T-helper 22 cell (primary cell): ENCODE results near the gene SHISA5.
"Not testable (repeated sequence)": the region's sequence is repeated elsewhere in the genome, so short reads cannot be mapped to it uniquely, and the experiment has no call there.

Experiments used
- DNase-seq: peaks from one replicate; pipeline ENCODE4 v3.0.0-alpha.2; 2020; ENCODE audit warnings: low read depth

The SHISA5 gene

GRCh38 chr3:48519277-48519643, 15.3 kb upstream of the SHISA5 start:
- no peak for DNase-seq

DNA sequence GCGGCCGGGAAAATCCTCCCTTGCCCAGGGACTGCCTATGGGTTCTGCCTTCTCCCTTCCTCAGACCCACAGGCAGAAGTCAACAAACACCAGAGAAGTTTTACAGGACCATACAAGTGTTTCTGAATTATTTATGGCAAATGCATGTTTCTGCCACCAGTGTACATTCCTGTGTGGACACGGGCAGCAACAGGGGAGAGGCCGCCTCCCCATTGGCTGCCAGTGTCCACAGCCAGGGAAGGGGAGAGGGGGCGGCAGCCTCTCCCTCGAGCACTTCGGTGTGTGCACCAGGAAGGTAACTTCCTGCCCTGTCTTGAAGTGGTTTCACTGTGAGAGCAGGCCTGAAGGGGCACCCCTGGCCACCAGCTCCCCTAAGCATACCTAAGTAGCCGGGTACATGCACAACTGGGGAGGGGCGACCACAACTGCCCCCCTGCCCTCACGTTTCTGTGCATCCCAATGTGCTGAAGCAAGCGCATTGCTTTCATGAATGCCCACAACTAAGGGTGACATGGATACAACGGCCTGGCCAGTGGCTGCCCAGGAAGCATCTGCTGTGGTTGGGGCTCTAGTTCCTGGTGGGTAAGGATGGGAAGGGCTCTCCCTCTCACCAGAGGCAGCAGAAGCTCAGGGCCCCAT, 14.8 kb upstream of the SHISA5 start:
- no peak for DNase-seq

GRCh38 chr3:48518069-48518468, 14.1 kb upstream of the SHISA5 start:
- no peak for DNase-seq

DNA sequence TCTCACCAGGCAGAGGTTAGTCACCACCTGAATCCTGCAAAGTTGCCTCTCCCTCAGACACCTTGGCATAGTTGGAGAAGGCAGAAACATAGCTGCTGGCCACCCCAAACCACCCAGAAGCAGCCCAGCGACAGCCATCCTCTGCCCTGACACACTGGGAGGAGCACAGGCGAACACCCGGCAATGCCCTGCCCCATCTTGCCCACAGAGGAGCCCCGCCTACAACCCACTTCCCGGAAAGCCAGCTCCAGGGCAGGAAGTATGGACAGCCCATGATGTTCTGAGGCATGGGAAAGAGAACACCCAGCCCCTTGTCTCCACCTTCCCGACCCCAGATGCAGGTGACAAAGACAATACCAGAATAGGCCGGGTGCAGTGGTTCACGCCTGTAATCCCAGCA, 12.6 kb upstream of the SHISA5 start:
- no peak for DNase-seq

- no peak for DNase-seq
These were observed 10.7 kb upstream of the SHISA5 start for GRCh38 chr3:48514431-48515227.

- no peak for DNase-seq
These were observed 7.6 kb upstream of the SHISA5 start for GRCh38 chr3:48511551-48511950.

GRCh38 chr3:48507256-48508061, 3.5 kb upstream of the SHISA5 start:
- peak; percentile 64 for DNase-seq

GRCh38 chr3:48505968-48506504, 2.1 kb upstream of the SHISA5 start:
- no peak for DNase-seq

- DNase-seq = no peak
These were observed 1.2 kb upstream of the SHISA5 start for GRCh38 chr3:48505146-48505545.

- no peak for DNase-seq
These were observed 448 bp downstream of the SHISA5 start for GRCh38 chr3:48503401-48504050.

DNA sequence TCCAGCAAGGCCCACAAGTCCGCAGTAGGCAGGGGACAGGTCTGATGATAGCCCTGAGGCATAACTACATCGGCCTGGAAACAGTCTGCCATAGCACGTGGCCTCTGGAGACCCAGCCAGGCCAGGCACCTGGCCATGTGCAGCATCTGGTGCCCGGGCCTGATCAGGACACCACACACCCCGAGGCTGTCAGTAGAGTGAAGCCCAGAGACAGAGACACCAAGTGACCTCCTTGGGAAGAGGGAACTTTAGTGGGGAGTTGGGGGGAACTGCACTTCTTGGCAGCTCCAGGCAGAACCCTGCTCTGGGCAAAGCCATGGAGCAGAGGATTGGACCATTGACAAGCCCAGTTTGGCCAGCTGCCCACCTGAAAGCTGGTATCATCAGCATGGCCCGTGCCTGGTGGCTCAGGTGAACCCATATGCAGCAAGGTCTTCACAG, 1.2 kb downstream of the SHISA5 start:
- no peak for DNase-seq

DNA sequence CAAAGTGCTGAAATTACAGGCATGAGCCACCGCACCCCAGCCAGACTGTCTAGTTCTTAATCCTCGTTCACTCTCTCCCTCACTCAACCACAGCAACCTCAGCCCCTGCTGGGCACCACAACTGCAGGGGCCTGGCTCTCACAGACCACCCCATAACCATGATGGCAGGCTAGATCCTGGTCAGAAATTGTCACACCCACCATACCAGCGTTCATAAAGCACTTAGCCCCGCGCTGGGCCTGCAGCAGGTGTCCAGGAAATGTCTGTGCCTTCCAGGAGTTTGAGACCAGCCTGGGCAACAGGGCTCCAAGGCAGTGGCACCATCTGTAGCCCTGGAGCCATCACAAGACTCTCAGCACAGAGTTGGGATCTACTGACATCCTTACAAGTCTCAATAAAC, 1.9 kb downstream of the SHISA5 start:
- DNase-seq = no peak

DNA sequence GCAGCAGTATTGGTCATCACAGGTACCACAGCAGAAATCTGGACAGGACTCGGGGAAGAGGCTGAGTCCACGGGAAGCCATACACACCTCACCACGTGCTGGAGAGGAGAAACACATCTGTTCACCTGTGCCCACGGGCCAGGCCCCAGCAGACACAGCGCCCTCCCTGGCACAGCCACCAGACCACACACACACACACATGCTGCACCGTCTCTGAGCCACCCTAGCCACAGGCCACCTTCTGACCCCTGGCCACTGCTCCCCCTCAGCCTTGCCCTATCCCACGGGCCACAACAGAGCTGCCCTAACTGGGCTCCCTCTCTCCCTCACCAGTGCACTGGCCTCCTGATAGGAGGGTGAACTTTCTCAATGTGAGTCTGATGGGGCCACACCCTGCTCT, 2.8 kb downstream of the SHISA5 start:
- no peak for DNase-seq

DNA sequence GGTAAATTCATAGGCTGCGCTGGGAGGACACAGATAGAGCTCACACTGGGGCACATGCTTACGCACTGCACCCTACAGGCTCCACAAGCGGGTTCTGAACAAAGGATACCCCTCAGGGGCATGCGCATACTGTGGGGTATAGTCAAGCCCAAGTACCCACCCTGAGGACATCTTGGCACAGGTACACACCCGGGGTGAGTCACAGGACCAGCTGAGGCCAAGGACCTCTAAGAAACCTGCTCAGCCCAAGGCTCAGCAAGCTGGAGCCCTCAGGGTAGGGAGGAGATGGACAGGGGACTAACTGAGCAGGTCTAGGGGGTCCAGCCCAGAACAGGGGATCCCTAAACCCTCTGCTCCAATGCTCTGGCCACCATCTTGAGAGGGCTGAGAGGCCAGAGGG, 3.3 kb downstream of the SHISA5 start:
- DNase-seq = no peak

DNA sequence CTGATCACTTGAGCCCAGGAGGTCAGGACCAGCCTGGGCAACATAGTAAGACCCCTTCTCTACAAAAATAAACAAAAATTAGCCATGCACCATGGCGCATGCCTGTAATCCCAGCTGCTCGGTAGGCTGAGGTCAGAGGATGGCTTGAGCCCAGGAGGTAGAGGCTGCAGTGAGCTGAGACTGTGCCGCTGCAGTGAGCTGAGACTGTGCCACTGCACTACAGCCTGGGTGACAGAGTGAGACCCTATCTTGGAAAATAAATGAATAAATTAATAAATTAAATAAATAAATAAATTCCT, 10.8 kb downstream of the SHISA5 start:
- no peak for DNase-seq

GRCh38 chr3:48492461-48493202, 11.3 kb downstream of the SHISA5 start:
- DNase-seq = no peak

- no peak for DNase-seq
These were observed 17.0 kb downstream of the SHISA5 start for GRCh38 chr3:48486952-48487351.

GRCh38 chr3:48482822-48483221, 21.2 kb downstream of the SHISA5 start:
- not testable (repeated sequence) for DNase-seq

GRCh38 chr3:48480891-48481290, 23.1 kb downstream of the SHISA5 start:
- not testable (repeated sequence) for DNase-seq

DNA sequence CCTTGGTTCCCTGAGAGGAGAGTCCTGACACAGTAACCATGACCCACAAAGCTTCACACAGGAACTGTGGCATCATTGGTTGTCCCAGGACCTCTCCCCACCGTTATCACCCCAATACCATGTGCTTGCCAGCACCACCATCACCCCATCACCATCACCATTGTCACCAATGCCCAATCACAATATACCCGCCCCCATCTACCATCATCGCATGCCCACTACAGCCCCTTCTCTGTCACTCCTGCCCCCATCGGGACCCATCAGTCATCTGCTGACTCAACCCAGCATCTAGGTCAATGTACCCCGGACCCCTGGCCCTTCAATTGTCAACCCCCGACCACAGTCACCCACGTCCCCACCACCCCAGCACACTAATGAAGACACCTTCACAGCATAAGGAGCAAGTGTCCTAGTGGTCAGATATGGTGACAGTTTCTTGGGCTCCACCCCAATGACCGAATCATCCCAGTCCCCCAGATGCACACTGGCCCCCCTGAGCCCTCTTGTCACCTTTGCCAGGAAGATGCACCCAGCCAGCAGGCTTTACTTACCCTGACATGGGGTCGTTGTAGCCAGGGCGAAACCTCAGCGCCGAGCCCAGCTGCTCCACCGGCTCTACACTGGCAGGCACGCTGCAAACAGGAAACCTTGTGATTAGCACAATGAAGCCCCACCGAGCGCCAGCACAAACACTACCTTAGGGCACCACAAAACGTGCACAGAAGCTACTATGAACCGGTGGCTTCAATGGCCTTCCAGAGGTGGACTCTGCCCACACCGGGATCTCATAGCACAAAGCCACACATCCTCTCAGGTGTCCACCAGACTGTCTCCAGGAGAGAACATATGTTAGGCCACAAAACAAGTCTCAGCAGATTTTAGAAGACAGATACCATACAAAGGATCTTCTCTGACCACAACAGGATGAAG, 25.1 kb downstream of the SHISA5 start:
- DNase-seq = peak; percentile 52
